Skin of body (tissue), 2 donors: ENCODE data around the gene TEX29. TPM values are rescaled to one million over a fixed set of nuclear protein-coding genes. Genes with fewer than 3 reads are reported as not detected.

ENCODE experiments used
- DNase-seq: peaks from one replicate; lab custom pipeline; 2025; lab: John Stamatoyannopoulos, UW
- total RNA-seq: library from RNA; depleted of rRNA; stranded (reverse); fragments of >200 nt; gene quantifications from one replicate; pipeline ENCODE4 v1.2.3, GENCODE V29; 2014

Gene TEX29
- total RNA-seq, 1 donor from 2014 or later: 0.49 TPM

DNA sequence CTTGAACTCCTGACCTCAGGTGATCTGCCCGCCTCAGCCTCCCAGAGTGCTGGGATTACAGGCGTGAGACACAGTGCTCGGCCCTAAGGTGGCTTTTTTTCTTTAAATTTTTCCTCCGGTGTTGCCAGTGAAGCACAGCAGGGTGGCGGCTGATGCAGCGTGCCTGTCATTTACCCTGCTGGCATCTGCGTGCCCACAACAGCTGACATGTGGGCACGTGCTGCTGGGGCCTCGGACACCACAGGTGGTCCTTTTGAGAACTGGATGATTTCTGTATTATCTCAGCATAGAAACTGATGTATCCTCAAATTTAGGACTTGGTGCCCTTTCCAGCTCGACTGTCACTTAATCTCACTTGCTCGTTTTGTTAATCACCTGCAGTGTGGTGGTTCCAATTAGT, 31.2 kb upstream of the TEX29 start:
- DNase-seq: no peak

DNA sequence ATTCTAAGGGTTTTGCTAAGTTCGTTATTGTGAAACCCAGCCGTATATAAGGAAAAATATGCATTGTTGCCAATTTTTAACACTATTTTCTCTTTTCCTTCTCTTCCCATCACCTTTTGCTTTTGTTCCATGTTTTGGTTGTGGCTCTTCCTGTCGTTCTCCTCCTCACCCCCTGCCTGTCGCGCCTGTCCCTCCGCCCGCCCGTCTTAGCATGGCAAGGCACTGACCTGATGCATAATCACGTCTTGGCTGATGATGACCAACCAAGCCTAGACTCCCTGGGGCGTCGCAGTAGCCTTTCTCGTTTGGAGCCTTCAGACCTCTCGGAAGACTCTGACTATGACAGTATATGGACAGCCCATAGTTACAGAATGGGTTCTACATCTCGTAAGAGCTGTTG, 28.5 kb upstream of the TEX29 start:
- DNase-seq: no peak

DNA sequence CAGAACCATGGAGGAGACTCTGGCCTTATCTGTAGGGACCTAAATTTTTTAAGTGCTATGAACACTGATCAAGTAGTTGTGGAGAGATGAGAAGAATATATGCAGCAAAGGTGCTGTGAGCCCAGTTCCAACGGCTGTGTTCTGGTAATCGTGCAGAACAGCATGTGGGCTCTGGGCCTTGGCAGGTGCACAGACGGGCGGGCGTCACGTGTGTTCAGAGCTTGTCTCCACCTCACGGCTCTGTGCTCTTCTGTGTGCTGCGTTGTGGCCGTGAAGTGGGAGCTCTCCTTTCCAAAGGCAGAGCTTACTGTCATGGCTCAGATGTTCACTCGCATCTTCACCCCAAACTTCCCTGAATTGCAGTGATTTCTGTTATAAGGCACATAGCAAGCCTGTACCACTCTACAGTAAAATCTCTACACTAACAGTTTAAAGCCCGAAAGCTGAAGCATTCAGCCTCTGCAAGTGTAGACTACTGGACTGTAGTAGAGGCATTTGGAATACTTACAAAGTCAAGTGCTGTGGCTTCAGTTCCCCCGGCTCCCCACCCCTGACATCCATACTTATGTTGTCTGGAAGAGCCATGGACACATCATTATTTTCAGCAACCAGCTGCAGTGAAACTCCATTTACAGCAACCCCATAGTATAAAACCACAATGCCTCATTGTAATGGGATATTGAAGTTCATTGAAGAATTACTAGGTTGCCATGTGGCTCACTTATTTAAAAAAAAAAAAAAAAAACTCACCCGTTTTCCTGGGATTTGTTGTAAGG, 27.5 kb upstream of the TEX29 start:
- DNase-seq: no peak

DNA sequence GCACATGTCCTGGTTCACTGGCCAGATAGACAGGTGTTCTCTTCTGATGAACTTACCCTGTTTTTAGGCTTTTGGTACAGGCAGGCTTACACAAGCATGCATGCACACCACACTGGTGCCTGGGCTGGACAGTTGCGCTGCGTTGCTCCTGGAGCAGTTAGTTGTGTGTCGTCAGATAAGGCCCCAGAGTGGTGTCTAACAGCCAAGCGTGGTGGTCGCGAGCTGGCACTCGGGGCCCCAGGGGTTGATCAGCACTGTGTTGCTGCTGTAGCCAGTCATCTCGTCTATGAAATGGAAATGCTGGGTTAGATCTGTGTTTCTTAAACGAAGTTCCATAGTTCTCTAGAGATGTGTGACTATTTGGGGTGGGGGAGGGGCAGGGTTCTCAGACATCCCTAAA, 24.6 kb upstream of the TEX29 start:
- no peak for DNase-seq

DNA sequence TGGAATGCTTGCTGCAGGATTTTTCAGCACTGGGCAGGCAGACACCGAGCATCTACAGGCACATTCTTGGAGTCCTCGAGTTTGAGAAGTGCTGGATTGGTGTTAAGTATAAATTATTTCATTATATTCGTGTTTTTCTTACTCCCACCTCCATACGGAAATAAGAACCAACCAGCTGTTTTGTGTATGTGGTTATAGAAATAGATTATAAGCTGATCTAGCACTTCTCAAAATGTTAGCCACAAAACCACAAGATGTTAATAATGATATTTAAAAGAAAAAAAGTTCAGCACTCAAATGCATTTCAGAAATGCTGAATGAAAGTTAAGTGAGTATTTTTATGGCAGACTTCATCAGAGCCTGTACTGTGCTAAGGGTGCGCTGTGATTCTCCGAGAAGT, 24.0 kb upstream of the TEX29 start:
- no peak for DNase-seq

DNA sequence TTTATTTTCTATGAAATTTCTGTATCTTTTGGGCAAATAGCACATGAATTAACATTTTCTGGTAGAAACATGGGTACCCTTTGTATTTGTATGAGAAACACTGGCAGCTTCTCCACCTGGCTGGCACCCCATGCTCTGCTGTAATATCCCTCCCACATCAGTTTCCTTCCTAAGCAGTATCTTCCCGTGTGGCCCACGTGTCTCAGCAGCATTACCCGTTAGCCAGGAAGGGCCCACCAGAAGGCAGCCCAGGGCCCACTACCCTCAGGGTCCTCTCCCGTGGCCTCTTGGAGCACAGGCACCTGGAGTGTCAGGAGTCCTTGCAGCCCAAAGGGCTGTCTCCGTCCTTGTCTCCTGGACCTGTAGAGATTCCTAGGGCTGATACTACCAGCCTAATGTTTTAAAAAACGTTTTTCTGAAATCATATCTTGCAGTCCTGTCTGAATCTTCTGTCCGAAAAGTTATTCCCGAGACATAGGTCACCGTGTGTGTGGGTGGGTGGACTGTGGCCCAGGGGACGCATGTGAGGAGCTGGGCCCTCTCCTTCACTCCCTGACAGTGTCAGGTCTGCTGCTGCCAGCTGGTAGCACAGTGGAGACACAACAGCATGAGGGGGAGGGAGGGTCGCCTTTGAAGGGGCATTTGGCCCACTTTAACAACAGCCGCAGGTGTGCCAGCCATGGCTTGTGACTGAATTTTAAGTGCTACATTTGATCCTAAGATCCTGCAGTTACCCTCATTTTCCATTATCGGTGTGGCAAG, 22.0 kb upstream of the TEX29 start:
- DNase-seq: no peak

DNA sequence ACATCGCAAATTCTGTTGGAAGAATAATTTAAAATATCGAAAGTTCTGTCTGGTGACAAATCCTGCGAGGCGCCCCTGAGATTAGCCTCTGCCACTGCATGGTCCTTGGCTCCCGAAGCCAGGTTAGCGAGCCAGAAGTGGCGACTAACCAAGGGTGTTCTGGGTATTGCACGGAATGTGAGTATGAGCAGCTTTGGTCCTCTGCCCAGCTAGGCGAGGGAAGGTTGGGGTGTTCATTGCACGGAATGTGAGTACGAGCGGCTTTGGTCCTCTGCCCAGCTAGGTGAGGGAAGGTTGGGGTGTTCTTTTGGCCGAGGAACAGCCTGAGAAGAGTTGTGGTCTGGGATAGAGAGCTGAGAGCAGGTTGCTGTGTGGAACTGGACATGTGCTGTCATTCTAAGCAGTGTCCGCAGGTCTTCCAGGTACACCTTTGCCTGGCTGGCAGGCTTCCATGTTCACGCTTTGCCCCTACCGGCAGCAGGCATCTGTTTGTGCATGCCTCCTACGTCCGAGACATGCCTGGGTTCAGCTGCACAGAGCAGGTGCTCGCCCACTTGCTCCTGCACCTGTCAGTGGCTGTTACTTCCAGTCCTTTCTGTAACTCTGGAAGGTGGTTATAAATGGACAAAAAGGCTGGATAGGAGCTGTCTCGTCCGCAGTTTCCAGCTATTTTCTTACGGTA, 18.3 kb upstream of the TEX29 start:
- no peak for DNase-seq

DNA sequence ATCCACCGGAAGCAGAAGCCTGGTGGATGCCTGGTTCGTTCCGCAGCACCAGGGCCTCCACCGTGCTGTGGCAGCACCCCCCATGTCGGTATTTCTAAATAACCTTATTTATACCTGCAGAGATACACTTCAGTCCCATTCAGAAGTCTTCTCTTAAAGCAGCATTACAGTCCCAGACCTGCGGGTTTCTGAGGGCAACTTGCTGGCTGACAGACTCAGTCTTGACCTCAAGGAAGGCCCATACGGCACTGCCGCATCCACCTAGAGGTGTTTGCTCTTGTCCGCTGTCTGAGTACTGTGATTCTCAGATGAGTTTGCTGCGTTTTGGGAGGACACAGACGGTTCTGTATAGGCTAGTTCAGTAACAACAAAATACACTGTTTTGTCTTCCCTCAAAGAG, 16.9 kb upstream of the TEX29 start:
- no peak for DNase-seq

DNA sequence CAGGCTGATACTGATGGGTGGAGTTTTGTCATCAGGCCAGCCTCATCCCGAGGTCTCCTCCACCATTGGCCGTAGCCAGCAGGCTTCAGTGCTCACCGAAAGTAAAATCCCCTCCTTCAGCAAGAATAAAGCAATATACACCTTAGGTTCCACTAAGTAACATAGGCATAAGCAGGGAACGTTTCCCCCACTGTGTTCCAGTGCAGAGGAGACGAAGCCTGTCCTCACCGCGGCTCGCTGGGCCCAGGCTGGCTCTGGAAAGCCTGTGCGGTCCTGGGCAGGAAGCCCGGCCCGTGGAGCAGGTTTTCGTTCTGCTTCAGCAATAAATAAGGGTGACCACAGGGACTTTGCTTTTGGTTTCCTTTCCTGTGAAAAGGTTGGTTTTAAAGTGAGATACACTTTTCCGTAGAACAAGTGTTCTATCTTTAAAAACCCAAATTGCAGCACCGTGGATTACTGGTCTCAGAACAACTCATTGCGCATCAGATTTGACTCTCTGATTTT, 16.3 kb upstream of the TEX29 start:
- no peak for DNase-seq

DNA sequence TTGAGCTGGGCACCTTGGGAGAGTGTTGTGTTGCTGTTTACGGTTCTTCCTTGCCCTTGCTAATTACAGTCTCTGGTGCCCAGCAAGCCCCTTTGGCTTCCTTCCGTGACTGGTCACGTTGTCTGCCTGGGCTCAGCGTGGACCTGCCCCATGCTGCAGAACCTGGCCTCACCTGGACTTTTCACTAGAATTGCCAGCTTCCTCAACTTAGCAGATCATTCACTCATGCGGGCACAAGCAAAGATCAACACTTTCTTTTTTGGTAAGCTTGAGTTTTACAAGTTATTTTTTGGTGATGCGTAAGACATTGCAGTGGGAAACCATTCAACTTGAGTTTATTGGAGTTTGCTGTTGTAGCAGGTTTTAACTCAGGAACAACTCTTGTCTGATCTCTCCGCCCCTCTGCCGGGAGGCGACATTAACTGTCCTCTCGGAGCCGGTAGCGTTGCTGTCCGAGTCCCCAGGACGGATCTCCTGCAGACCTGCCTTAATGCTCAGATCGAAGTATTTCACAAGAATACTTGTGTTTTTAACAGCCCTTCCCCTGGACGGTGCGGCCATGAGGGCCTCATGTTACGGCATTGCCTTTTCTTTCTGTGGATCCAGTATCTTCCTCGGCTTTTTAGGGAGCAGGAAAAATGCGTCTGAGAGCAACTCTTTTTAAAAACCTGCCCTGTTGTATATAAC, 15.7 kb upstream of the TEX29 start:
- DNase-seq: no peak

DNA sequence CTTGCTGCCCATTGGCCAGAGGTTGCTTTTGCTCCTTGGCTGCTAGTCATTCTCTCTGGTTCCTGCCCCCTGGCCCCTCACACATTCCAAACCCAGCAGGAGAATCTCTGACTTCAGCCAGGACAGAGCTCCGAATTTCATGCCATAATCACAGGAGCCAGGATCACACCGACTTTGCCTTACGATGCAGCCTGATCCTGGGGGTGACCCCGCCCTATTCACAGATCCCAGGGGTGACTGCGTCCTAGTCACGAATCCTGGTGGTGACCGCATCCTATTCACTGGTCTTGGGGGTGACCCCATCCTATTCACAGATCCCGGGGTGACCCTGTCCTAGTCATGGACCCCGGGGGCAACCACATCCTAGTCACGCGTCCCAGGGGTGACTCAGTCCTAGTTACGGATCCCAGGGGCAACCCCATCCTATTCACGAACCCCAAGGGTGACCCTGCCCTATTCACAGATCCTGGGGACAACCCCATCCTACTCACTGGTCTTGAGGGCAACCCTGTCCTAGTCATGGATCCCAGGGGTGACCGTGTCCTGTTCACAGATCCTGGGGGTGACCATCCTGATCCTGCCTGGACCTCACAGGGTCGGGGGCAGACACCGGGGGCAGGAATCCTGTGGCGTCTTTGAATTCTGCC, 7.4 kb upstream of the TEX29 start:
- DNase-seq: no peak

DNA sequence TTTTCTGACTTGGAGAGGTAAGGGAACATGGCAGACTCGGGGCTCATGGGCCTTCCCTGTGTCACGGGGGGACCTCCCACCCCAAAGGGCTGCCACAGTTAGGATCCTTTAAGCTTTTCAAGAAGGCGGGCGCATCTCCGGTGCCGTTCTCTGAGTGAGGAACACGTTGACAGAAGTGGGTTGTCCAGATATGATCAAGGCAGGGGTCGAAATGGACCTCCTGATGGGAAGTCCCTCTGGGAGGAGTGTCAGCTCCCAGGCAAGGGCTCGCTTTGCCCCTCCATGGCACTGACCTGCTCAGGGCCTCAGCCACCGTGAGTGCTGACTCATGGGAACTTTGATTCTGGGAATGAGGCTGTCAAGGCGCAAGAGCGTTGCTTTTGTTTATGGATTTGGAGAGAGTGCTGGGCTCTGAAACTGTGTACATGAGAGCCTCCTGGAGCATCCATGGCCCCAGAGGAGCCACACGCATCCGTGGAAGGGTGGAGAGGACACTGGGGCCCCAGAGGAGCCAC, 6.5 kb upstream of the TEX29 start:
- no peak for DNase-seq

DNA sequence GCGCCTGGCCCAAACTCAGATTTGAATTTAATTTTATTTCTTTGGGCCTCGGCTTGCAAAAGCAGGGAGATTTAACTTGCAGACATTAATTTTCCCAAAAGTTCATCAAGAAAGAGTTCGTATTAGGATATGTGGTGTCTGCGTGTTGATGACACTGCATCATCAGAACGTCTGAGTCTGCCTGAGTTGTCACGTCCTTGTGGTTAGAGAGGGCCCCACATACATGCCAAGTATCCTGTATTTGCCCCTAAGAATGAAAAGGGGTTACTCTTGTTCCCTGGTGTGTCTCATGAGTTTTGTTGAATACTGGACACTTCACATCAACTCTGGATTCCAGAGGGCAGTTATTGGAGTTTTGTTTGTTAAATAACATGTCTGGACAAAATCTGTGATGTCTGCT, 5.6 kb upstream of the TEX29 start:
- DNase-seq: peak; percentile 6

DNA sequence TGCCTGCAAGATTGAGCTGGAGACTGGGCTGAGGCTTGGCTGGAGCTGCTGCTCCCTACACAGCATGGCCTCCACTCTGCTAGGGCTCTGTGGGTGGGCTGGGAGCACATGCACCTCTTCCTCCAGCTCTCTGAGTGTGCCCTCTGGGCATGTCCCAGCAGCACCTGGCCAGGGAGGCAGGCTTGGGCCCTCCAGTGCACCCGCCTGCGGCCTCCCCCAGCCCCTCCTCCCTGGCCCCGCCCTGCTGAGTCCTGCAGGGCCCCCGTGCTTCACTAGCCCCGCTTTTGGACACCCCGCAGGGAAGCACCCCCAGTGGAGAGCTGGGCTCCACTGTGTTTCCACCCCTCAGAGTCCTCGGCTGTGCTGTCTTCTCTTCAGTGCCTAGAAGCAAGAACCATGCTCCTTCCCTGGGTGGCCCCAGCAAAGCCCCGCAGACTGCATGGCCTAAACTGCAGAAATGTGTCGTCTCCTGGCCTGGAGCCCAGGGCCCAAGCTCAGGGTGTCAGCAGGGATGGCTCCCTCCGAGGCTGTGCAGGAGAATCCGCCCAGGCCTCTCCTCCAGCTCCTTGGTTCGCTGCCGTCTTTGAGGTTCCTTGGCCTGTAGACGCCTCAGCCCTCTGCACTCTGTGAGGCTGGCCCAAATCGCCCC, 5.0 kb upstream of the TEX29 start:
- no peak for DNase-seq

DNA sequence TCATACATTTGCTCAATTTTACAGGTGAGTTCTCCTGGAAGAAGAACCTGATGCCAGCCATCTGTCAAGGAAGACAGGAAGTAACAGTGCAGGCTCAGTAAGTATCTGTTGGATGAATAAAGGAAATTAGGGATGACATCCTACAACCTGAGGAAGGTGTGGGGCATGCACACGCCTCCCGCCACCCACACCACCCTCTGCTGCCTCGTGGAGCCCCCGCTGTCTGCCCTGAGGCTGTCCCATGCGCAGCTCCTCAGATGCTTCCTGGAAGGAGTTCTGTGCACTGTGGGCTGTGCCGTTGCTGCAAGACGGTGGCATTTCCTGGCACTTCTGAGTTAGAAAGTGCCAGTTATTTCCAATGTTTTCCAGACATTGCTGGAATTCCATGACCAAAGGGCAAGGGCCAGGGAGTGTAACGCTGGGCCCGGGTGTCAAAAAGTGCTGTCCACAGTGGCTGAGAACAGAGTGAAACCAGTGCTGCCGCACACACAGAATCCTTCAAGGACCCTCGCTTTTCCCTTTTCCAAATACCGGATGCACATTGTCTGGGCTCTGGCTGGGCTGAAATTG, 4.2 kb upstream of the TEX29 start:
- DNase-seq: no peak

DNA sequence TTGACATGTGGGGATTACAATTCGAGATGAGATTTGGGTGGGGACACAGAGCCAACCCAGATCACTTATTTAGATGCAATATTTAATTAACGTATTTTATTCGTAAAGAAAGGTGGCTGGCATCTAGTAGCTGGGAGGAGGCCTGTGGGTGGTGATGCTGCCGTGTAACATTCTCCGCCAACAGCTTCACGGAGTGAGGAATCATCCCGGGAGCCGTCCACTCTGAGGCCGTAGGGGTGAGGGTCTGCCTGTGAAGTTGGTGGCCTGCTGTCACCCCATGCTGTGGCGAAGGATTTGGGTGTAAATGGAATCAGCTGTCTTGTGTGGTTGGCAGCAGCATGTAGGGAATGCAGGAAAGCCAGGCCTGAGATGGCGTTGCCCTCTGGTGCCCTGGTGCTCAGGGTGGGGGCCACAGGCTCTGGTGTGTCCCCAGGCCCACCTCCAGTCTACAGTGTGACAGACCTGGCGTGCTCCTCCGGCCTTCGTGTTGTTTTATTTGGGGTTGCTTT, 3.3 kb upstream of the TEX29 start:
- DNase-seq: no peak

DNA sequence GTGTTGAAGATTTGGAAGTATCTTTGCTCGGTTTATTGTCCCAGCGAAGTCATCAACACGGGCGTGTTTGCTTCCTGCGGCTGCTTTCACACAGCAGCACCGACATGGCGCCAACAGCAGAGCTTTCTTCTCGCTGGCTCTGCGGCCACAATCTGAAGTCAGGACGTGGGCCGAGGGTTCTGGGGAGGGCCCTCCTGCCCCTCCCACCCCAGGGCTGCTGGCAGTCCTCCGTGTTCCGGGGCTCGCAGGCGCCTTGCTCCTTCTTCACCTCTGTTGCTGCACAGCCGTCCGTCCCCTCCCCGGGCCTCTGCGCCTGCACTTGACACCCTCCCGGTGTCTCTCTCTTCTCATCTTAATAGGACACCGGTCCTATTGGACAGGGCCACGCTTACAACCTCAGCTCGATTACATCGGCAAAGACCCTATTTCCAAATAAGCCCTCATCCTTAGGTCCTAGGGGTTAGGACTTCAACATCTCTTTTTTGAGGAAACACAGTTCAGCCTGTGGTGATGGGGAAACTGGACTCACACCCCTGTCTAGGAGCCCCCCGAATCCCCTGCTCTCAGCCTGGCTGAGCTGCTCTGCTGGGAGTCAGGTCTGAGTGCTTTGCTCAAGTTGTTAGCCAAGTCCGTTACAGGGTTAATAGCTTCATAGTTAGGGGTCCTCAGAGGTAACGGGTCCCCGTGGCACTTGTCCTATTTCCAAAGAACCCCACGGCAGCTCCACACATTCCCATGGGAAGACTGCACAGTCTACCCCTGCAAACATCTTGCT, 2.7 kb upstream of the TEX29 start:
- no peak for DNase-seq

DNA sequence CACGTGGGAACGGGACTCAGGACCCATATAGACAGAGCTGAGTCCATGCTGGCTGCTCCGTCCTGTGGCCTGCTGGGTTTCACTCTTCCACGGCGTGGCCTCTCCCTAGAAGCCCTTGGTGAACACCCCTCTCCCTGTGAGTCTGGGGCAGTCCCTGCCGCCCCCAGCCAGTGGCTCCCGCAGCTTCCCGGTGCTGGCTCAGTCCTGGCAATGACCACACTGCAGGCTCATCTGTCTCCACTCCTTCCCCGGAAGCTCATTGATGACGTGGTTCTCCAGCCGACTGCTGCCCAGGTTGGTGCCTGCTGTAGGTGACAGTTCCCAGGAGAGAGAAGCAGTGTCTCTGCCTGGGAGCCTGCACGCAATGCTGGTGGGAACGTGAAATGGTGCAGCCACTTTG, 2.1 kb upstream of the TEX29 start:
- no peak for DNase-seq

DNA sequence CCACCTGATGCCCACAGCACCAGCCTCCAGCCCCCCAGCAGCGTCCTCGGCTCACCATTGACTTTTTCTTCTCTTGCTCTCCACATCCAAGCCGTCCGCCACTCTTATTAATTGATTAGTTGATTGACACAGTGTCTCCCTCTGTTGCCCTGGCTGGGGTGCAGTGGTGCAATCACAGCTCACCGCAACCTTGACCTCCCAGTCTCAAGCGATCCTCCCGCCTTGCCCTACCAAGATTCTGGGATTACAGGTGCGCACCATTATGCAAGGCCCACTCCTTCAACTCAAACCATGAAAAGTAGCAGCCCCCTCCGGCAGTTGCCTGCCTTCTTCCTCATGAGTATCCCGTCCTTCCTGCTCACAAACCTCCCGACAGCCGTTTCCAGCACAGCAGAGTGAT, 921 bp upstream of the TEX29 start:
- no peak for DNase-seq
